Central memory CD4-positive, alpha-beta T cell (primary cell): ENCODE results near the gene FAM227B.
"Not testable (repeated sequence)": the region's sequence is repeated elsewhere in the genome, so short reads cannot be mapped to it uniquely, and the experiment has no call there.

Experiments
- DNase-seq: peaks from one replicate; pipeline ENCODE4 v3.0.0; 2022

Gene FAM227B

GRCh38 chr15:49436751-49437150 lies 183.9 kb downstream of the FAM227B start:
- DNase-seq, result no peak

DNA sequence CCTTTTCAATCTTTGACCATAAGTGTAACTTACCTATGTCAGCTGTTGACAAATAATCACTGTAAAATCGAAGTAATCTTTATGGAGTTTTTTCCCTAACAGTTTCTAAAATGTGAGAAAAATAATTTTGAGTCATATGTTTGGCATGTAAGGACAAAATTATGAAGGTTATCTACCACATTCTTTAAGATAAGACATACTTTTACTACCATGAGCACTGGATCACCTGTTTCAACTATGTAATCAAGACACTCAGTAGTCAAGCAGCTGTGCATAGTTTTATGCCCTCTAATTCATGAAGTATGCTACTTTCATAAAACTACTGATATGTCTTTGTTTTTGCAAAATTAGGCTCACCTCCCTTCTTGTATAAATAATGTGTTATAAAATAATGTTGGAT lies 185.4 kb downstream of the FAM227B start:
- DNase-seq, result no peak

DNA sequence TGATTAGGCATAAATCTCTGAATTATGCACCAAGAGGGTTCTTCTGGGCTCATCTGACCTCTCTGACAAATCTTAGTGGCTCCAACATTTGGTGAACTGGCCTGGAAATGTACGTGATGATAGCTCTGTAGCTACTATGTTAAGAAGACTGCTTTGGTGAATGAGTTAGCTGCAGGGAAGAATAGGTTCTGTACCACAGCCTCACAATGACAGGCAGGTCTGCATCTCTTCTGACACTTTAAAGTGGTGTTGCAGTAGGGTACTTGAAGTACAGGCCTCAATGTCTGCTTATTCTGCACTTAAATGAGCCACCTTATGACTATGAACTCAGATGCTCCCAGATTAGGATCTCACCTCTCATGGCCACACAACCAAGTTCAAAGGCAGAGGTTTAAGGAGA lies 190.6 kb downstream of the FAM227B start:
- DNase-seq, result no peak

GRCh38 chr15:49428409-49429095 lies 192.1 kb downstream of the FAM227B start:
- no peak for DNase-seq

GRCh38 chr15:49427372-49427771 lies 193.2 kb downstream of the FAM227B start:
- DNase-seq, result no peak

DNA sequence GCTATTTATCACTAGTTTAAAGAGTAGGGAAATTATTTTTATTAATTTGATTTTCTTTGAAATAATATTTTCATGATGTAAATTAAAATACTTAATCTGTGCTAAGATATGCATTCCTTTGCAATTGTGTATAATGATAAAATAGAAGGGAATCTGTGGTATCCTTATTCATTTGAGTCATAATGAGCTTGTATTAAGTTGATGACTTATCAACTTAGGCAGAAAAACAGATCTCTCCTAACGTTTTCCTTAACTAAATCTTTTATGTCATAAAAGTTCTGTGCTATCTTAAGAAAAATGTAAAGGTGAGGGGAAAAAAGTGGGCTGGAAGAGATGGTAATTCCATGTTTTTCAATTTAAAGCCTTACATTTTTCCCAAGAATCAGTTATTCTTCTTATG lies 195.7 kb downstream of the FAM227B start:
- no peak for DNase-seq

DNA sequence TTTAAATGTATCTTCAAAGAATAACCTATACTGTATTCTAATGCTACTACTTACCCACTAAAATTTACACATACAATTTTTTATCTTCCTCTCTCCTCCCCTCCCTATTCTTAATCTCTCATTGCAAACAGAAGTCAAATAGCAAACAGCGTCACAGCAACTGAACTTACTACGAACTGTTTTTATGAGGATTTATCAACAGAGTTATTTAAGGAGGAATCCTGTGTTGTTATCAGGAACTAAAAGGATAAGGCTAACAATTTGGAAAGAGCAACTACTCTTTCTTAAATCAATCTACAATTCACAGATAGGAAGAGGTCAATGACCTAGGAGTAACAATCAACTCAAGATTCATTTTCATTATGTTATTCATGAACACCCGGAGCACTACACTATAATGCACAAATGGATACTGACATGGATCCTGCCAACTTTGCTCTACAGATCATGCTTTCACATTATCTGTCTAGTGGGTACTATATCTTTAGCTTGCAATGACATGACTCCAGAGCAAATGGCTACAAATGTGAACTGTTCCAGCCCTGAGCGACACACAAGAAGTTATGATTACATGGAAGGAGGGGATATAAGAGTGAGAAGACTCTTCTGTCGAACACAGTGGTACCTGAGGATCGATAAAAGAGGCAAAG lies 196.6 kb downstream of the FAM227B start:
- DNase-seq, result no peak

DNA sequence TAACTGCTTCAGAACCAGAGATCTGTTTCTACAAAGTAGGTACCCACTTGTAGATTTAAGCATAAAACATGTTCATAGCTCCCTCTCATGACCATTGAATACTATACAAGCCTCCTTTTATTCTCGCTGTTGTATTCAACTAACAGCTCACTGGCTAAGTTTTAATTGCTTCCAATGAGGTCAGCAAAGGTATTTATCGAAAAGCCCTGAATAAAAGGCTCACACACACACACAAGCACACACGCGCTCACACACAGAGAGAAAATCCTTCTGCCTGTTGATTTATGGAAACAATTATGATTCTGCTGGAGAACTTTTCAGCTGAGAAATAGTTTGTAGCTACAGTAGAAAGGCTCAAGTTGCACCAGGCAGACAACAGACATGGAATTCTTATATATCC lies 197.6 kb downstream of the FAM227B start, which contains the start of gene FGF7:
TSS of gene FGF7 (plus strand) at position 222 of the 400 bp plus-strand sequence. CDS start 1,056 bp downstream, outside the sequence.
- DNase-seq, result no peak

GRCh38 chr15:49421991-49422390 lies 198.6 kb downstream of the FAM227B start:
- DNase-seq, result peak; percentile 43

- no peak for DNase-seq
These were observed 201.8 kb downstream of the FAM227B start for GRCh38 chr15:49418811-49419210.

- DNase-seq, result no peak
These were observed 205.0 kb downstream of the FAM227B start for GRCh38 chr15:49415638-49416037.

- DNase-seq, result no peak
These were observed 205.5 kb downstream of the FAM227B start for GRCh38 chr15:49415149-49415548.

GRCh38 chr15:49412797-49413196 lies 207.8 kb downstream of the FAM227B start:
- no peak for DNase-seq

- DNase-seq, result no peak
These were observed 210.0 kb downstream of the FAM227B start for GRCh38 chr15:49410641-49411040.

DNA sequence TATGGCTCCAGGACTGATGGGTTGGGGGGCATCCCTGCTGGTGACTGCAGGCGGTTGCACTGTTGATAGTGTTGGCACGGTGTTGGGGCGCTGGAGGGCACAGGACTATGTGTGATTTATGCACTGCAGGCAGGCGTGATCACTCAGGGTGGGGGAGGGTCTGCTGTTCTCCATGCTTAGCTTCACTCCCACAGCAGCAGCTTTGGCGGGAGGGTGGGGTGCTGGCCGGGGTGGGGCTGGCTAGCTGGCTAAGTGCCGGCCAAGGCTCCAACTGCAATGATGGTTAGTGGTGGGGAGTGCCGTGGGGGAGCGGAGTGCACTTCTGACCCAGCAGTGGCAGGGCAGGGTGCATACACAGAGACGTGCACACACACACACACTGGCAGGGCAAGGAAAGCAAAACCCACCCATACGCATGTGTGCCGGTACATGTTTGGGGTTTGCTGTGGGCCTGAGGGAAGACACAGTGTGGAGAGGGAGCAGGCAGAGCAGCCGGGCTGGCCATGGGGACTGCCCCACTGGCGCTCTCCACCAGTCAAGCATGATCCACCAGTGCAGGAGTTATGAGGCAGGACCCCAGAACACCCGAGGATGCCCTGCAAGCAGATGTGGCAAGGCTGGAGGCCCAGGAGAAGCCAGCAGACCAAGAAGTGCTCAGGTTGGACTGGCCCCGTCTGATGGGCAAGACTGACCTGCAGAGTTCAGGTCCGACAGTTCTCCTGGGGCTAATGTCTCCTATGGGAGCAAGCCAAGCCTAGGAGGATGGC lies 214.1 kb downstream of the FAM227B start:
- no peak for DNase-seq

DNA sequence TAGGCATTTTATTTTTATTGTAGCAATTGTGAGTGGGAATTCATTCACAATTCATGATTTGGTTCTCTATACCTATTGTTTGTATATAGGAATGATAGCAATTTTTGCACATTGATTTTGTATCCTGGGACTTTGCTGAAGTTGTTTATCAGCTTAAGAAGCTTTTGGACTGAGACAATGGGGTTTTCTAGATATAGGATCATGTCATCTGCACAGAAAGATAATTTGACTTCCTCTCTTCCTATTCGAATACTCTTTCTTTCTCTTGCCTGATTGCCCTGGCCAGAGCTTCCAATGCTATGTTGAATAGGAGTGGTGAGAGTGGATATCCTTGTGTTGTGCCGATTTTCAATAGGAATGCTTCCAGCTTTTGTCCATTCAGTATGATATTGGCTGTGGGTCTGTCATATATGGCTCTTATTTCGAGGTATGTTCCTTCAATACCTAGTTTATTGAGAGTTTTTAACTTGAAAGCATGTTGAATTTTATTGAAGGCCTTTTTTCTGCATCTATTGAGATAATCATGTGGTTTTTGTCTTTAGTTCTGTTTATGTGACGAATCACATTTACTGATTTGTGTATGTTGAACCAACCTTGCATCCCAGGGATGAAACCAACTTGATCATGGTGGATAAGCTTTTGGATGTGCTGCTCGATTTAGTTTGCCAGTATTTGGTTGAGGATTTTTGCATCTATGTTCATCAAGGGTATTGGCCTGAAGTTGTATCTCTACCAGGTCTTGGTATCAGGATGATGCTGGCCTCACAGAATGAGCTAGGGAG lies 217.9 kb downstream of the FAM227B start:
- not testable (repeated sequence) for DNase-seq

- DNase-seq, result no peak
These were observed 233.1 kb downstream of the FAM227B start for GRCh38 chr15:49387471-49387870.

GRCh38 chr15:49383266-49383665 lies 237.4 kb downstream of the FAM227B start:
- no peak for DNase-seq

DNA sequence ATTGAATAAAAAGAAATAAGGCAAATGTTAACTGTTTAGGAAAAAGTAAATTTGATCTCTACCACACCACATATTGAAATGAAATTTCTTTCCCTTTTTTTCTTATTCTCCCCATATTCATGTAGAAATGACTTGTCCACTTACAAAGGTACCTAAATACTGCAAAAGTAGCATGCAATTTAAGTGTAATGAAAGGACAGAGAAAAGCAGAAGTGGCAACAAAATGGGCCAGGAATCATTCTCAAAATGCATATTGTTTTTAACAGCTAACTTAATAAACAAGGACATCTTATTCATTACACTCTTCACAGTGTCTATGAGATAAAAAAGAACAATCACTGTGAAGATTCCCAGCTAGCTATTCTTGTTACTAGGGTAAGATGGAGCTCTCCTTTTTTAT lies 238.2 kb downstream of the FAM227B start:
- no peak for DNase-seq

GRCh38 chr15:49380912-49381311 lies 239.7 kb downstream of the FAM227B start:
- DNase-seq, result no peak

DNA sequence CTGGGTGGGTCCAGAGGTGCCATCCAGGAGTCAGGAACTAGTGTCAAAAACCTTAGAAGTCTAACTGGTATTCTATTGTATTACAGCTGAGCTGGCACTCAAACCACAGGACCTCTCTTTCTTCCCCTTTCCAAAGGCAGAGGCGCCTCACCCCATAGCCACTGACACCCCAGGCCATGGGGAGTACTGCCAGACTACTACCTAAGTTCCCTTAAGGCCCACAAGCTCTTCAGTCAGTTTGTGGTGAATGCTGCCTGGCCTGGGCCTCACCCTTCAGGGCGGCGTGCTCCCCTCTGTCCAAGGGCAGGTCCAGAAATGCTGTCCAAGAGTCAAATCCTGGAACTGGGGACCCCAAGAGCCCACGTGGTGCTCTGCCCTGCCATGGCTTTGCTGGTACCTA lies 240.6 kb downstream of the FAM227B start:
- no peak for DNase-seq

- no peak for DNase-seq
These were observed 248.3 kb downstream of the FAM227B start for GRCh38 chr15:49372366-49372765.

DNA sequence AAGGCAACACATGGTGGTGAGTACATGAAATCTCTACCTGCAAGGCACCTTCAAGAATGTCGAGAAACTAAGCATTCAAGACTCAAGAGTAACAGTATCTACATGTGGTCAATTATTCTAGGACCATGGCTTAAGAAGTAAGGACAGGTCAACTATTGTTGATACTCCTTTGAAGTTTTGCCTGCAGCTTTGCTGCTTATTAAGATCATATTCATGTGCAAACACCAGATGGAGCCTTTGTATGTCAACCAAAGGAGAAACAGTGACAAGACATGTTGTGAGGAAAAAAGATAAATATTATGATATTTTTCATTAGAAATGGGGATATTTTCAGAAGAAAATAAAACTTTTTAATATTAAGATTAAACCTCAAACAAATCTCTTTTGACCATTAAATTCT lies 249.8 kb downstream of the FAM227B start:
- DNase-seq, result no peak
